Measurements from ENCODE around the gene PRCP. TPM values are rescaled to one million over a fixed set of nuclear protein-coding genes. Genes with fewer than 3 reads are reported as not detected.
A peak's percentile ranks its signal among the peaks of the same experiment; 100 is the strongest.

PRCP gene
- total RNA-seq, 1 experiment from 2014 or later = 53.9 TPM

GRCh38 chr11:82929121-82929520 lies 28.9 kb upstream of the PRCP start (continued):
- no peak for TF ChIP-seq ZNF532 (CRISPR knock-in tag; IDR thresholded peaks at IDR 0.05; ENCODE audit: borderline replicate concordance)
- no peak for TF ChIP-seq TEAD4 (CRISPR knock-in tag; IDR thresholded peaks at IDR 0.05)
- no peak for TF ChIP-seq ATF3 (CRISPR knock-in tag; conservative IDR thresholded peaks at IDR 0.05)
- no peak for TF ChIP-seq NFYB (CRISPR knock-in tag; conservative IDR thresholded peaks at IDR 0.05; ENCODE audit: low read depth)

GRCh38 chr11:82927264-82927880 lies 27.1 kb upstream of the PRCP start:
- no peak overlapping the region for H3K4me3 Mint-ChIP-seq
- DNase-seq (ENCODE audit: low spot score) = no peak

GRCh38 chr11:82924522-82925224 lies 24.4 kb upstream of the PRCP start:
- no peaks in the 10 kb centered on the region for H3K27me3 Mint-ChIP-seq (ENCODE audit: low read depth)
- ChIA-PET CTCF (interaction anchor here (1.3 to 2.7 kb wide), 2 partner anchors 24 to 57 kb away, joined by 4 to 13 read pairs; partner anchors contain the start of genes DDIAS and PRCP), POLR2A (no interaction called here)
- peaks cover 3% of the 10 kb centered on the region; the same call in 1 of the 2 replicates for H3K4me1 Mint-ChIP-seq
- no peak overlapping the region for H3K27ac Mint-ChIP-seq
- ATAC-seq (no peak), DNase-seq (ENCODE audit: low spot score) (no peak)
- H3K4me3 Mint-ChIP-seq = no peak overlapping the region
- H3K9me3 Mint-ChIP-seq = no peaks in the 10 kb centered on the region
- peaks cover 34% of the 10 kb centered on the region for H3K36me3 Mint-ChIP-seq
- TF ChIP-seq ZNF416 (CRISPR knock-in tag; IDR thresholded peaks at IDR 0.05) = no peak
- no peak for TF ChIP-seq ZNF232 (CRISPR knock-in tag; IDR thresholded peaks at IDR 0.05)
- no peak for TF ChIP-seq FOXK1 (CRISPR knock-in tag; IDR thresholded peaks at IDR 0.05)
- TF ChIP-seq ETV6 (CRISPR knock-in tag; IDR thresholded peaks at IDR 0.05) = no peak
- TF ChIP-seq STAT6 (CRISPR knock-in tag; conservative IDR thresholded peaks at IDR 0.05; ENCODE audit: low read depth) = no peak
- no peak for TF ChIP-seq PREB (CRISPR knock-in tag; IDR thresholded peaks at IDR 0.05; ENCODE audit: borderline replicate concordance)
- no peak for TF ChIP-seq SOX15 (CRISPR knock-in tag; IDR thresholded peaks at IDR 0.05)

More at GRCh38 chr11:82927264-82927880, 27.1 kb upstream of the PRCP start:
- H3K36me3 Mint-ChIP-seq = peaks cover 38% of the 10 kb centered on the region
- H3K27ac Mint-ChIP-seq = no peak overlapping the region
- no peaks in the 10 kb centered on the region for H3K27me3 Mint-ChIP-seq (ENCODE audit: low read depth)
- ChIA-PET POLR2A (no interaction called here), CTCF (interaction anchor here (0.6 to 1.8 kb wide), 14 partner anchors 9 to 327 kb away, joined by 3 to 13 read pairs (median 3); partner anchors contain the start of gene PCF11)
- H3K9me3 Mint-ChIP-seq = no peaks in the 10 kb centered on the region
- peak; percentile 47 for ATAC-seq
- H3K4me1 Mint-ChIP-seq = peaks cover 2% of the 10 kb centered on the region; the same call in 1 of the 2 replicates
- TF ChIP-seq GRHL2 (CRISPR knock-in tag; IDR thresholded peaks at IDR 0.05; ENCODE audit: insufficient replicate concordance, severe bottlenecking) = no peak
- no peak for TF ChIP-seq RELA (CRISPR knock-in tag; IDR thresholded peaks at IDR 0.05; ENCODE audit: borderline replicate concordance)
- no peak for TF ChIP-seq TP53 (CRISPR knock-in tag; IDR thresholded peaks at IDR 0.05)
- TF ChIP-seq E2F4 (CRISPR knock-in tag; IDR thresholded peaks at IDR 0.05; ENCODE audit: borderline replicate concordance, low read depth) = no peak
- TF ChIP-seq CTCF (IDR thresholded peaks at IDR 0.05) = peak; percentile 75
